Keratinocyte (primary cell): ENCODE results near the gene TM2D3.

Experiments used
- CTCF ChIP-seq, 3 experiments: IDR thresholded peaks in 1 of 3; conservative IDR thresholded peaks in 1 of 3; optimal IDR thresholded peaks in 1 of 3; 2 replicates in 2 of 3; 3 replicates in 1 of 3; pipeline versions ENCODE3 to v1.5.1; 2011; ENCODE audit warnings: low read length in 3 of 3, mild to moderate bottlenecking in 3 of 3, moderate library complexity in 2 of 3, control low read depth in 1 of 3, inconsistent platforms in 1 of 3; ENCODE audit not compliant: insufficient read depth in 2 of 3; ENCODE audit errors: extremely low read depth in 1 of 3
- EZH2 ChIP-seq: IDR thresholded peaks from one replicate; pipeline ENCODE4 v1.6.1; 2012; ENCODE audit warnings: inconsistent platforms, mild to moderate bottlenecking, low read length, moderate library complexity

- TF ChIP-seq CTCF (optimal IDR thresholded peaks at IDR 0.05 in 1 of 3, IDR thresholded peaks at IDR 0.05 in 1 of 3, conservative IDR thresholded peaks at IDR 0.05 in 1 of 3; ENCODE audit: extremely low read depth in 1 of 3, insufficient read depth in 2 of 3, low read length in 3 of 3) (no peak), EZH2 (no peak)
These were observed 34.5 kb upstream of the TM2D3 start for GRCh38 chr15:101686718-101687117.
